GM04503 (cell line): Measurements from ENCODE around the gene CNGA2.

Source experiments
- DNase-seq: peaks from one replicate; pipeline ENCODE4 v3.0.0-alpha.2; 2012; ENCODE audit warnings: low read depth

Gene CNGA2

GRCh38 chrX:151712253-151712652 lies 22.3 kb upstream of the CNGA2 start:
- DNase-seq = no peak

GRCh38 chrX:151713849-151714248 lies 20.7 kb upstream of the CNGA2 start:
- DNase-seq = no peak

GRCh38 chrX:151714362-151714761 lies 20.2 kb upstream of the CNGA2 start:
- DNase-seq = no peak

- DNase-seq = no peak
Observed at GRCh38 chrX:151715752-151716151, 18.8 kb upstream of the CNGA2 start, which contains the start of gene FATE1. Gene FATE1 (plus strand): TSS chrX:151716035. CDS start chrX:151716120, 85 bp downstream.

GRCh38 chrX:151722241-151722846 lies 12.2 kb upstream of the CNGA2 start:
- DNase-seq = no peak

GRCh38 chrX:151723156-151723760 lies 11.3 kb upstream of the CNGA2 start:
- no peak for DNase-seq

- DNase-seq = no peak
Observed at GRCh38 chrX:151724563-151725337, 9.8 kb upstream of the CNGA2 start.

- DNase-seq = no peak
Observed at GRCh38 chrX:151725338-151725614, 9.3 kb upstream of the CNGA2 start.

- DNase-seq = no peak
Observed at GRCh38 chrX:151726751-151727150, 7.8 kb upstream of the CNGA2 start.

- no peak for DNase-seq
Observed at GRCh38 chrX:151727346-151727745, 7.2 kb upstream of the CNGA2 start.

- no peak for DNase-seq
Observed at GRCh38 chrX:151729056-151729725, 5.4 kb upstream of the CNGA2 start.

- no peak for DNase-seq
Observed at GRCh38 chrX:151735219-151735618, 673 bp downstream of the CNGA2 start.

- no peak for DNase-seq
Observed at GRCh38 chrX:151736685-151737084, 2.1 kb downstream of the CNGA2 start.

GRCh38 chrX:151737494-151737893 lies 2.9 kb downstream of the CNGA2 start:
- no peak for DNase-seq

- no peak for DNase-seq
Observed at GRCh38 chrX:151738751-151739150, 4.2 kb downstream of the CNGA2 start.

- no peak for DNase-seq
Observed at GRCh38 chrX:151741606-151742005, 7.1 kb downstream of the CNGA2 start.

GRCh38 chrX:151742311-151742710 lies 7.8 kb downstream of the CNGA2 start:
- DNase-seq = no peak

- no peak for DNase-seq
Observed at GRCh38 chrX:151743651-151744470, 9.3 kb downstream of the CNGA2 start.

GRCh38 chrX:151745651-151746050 lies 11.1 kb downstream of the CNGA2 start:
- no peak for DNase-seq

GRCh38 chrX:151746502-151746901 lies 12.0 kb downstream of the CNGA2 start:
- no peak for DNase-seq

- no peak for DNase-seq
Observed at GRCh38 chrX:151750511-151750910, 16.0 kb downstream of the CNGA2 start.

- DNase-seq = no peak
Observed at GRCh38 chrX:151752847-151753246, 18.3 kb downstream of the CNGA2 start.
